22Rv1 (cell line): ENCODE results near the gene CASD1.

Experiments used
- H3K27ac ChIP-seq: fragments of 450-650 bp; 2 replicates; pipeline ENCODE4 v1.5.1; 2017
- CTCF ChIP-seq: fragments of 450-650 bp; IDR thresholded peaks from 2 replicates; pipeline ENCODE4 v1.5.1; 2017; ENCODE audit warnings: mild to moderate bottlenecking
- ZFX ChIP-seq: fragments of 450-650 bp; IDR thresholded peaks from 2 replicates; pipeline ENCODE4 v1.6.1; 2017; ENCODE audit warnings: antibody characterized with exemption, borderline replicate concordance

Gene CASD1

GRCh38 chr7:94532676-94533075, 23.1 kb downstream of the CASD1 start:
- TF ChIP-seq CTCF (no peak), ZFX (no peak)
- no peak overlapping the region for H3K27ac ChIP-seq

GRCh38 chr7:94540428-94540827, 30.8 kb downstream of the CASD1 start:
- H3K27ac ChIP-seq: no peak overlapping the region
- TF ChIP-seq ZFX: no peak
- TF ChIP-seq CTCF: no peak

GRCh38 chr7:94547126-94547525, 37.5 kb downstream of the CASD1 start:
- H3K27ac ChIP-seq: no peak overlapping the region
- no peak for TF ChIP-seq CTCF
- TF ChIP-seq ZFX: no peak

- TF ChIP-seq CTCF: no peak
- no peak for TF ChIP-seq ZFX
- H3K27ac ChIP-seq: no peak overlapping the region
Observed at GRCh38 chr7:94556028-94556427, 46.4 kb downstream of the CASD1 start.

GRCh38 chr7:94557215-94557614, 47.6 kb downstream of the CASD1 start:
- no peak overlapping the region for H3K27ac ChIP-seq
- no peak for TF ChIP-seq ZFX
- TF ChIP-seq CTCF: no peak

GRCh38 chr7:94559972-94560371, 50.4 kb downstream of the CASD1 start:
- no peak overlapping the region for H3K27ac ChIP-seq

GRCh38 chr7:94561841-94562514, 52.4 kb downstream of the CASD1 start:
- H3K27ac ChIP-seq: no peak overlapping the region
- TF ChIP-seq ZFX (no peak), CTCF (no peak)

More at GRCh38 chr7:94559972-94560371, 50.4 kb downstream of the CASD1 start:
- no peak for TF ChIP-seq ZFX
- TF ChIP-seq CTCF: no peak
